Endodermal cell (in vitro differentiated cells): ENCODE results near the gene RCBTB1. TPM values are rescaled to one million over a fixed set of nuclear protein-coding genes. Genes with fewer than 3 reads are reported as not detected.

Source experiments
- DNase-seq: peaks from one replicate; pipeline ENCODE4 v3.0.0-alpha.2; 2017
- H3K27ac ChIP-seq: 2 replicates; pipeline ENCODE4 v1.5.1; 2013; ENCODE audit warnings: mild to moderate bottlenecking, low read depth, low read length, moderate library complexity
- H3K27me3 ChIP-seq: 2 replicates; pipeline ENCODE4 v1.6.1; 2013; ENCODE audit warnings: mild to moderate bottlenecking, low read length, moderate library complexity; ENCODE audit not compliant: insufficient read depth, control insufficient read depth, poor library complexity, severe bottlenecking
- H3K36me3 ChIP-seq: 2 replicates; pipeline ENCODE4 v1.7.0; 2013; ENCODE audit warnings: mild to moderate bottlenecking, low read length, moderate library complexity; ENCODE audit not compliant: control insufficient read depth, insufficient read depth
- H3K4me1 ChIP-seq: one replicate; pipeline ENCODE4 v1.7.0; 2013; ENCODE audit warnings: low read length; ENCODE audit not compliant: control insufficient read depth, insufficient read depth
- H3K4me3 ChIP-seq: 2 replicates; pipeline ENCODE4 v1.5.1; 2013; ENCODE audit warnings: mild to moderate bottlenecking, low read length, moderate library complexity
- H3K9ac ChIP-seq: 2 replicates; pipeline ENCODE4 v1.6.1; 2013; ENCODE audit warnings: mild to moderate bottlenecking, low read length, moderate library complexity; ENCODE audit not compliant: poor library complexity, severe bottlenecking; ENCODE audit errors: extremely low read depth
- H3K9me3 ChIP-seq: 2 replicates; pipeline ENCODE4 v1.6.1; 2013; ENCODE audit warnings: mild to moderate bottlenecking, low read length, moderate library complexity; ENCODE audit not compliant: control insufficient read depth
- H3K27ac Mint-ChIP-seq: 2 replicates; pipeline ENCODE4 v1.8.0; 2020; ENCODE audit warnings: mixed read lengths
- H3K27me3 Mint-ChIP-seq: 2 replicates; pipeline ENCODE4 v1.8.0; 2021; ENCODE audit warnings: mild to moderate bottlenecking, mixed read lengths; ENCODE audit not compliant: insufficient read depth
- H3K36me3 Mint-ChIP-seq: 2 replicates; pipeline ENCODE4 v1.8.0; 2020; ENCODE audit warnings: low read depth, mixed read lengths
- H3K4me1 Mint-ChIP-seq: 2 replicates; pipeline ENCODE4 v1.8.0; 2020; ENCODE audit warnings: mixed read lengths
- H3K4me3 Mint-ChIP-seq: 2 replicates; pipeline ENCODE4 v1.8.0; 2020; ENCODE audit warnings: mild to moderate bottlenecking, moderate library complexity, mixed read lengths
- H3K9me3 Mint-ChIP-seq: 2 replicates; pipeline ENCODE4 v1.8.0; 2020; ENCODE audit warnings: mild to moderate bottlenecking, mixed read lengths
- WGBS, 2 experiments: methylation state at CpG; one replicate each; pipeline versions ENCODE4 v1.1.5 to v1.1.7; 2013; ENCODE audit warnings: missing lambda C conversion rate in 2 of 2, mixed read lengths in 1 of 2; ENCODE audit not compliant: insufficient coverage in 1 of 2, insufficient read length in 1 of 2; 5-methylcytosine and 5-hydroxymethylcytosine counted together
- total RNA-seq, 2 donors: library from RNA; stranded (reverse); fragmentation: NEBNext Ultra II Directional in 1 of 2; extraction: Animal tissue kit (Norgen Biotek cat#: 25700) in 1 of 2; gene quantifications; 2 replicates in 1 of 2; 3 replicates in 1 of 2; pipeline ENCODE4 v1.2.1, GENCODE V29; 2021
- TF ChIP-seq, protein P1 (sequence below): fragments of 200-600 bp; sonication (generic); conservative IDR thresholded peaks from 2 replicates; pipeline ENCODE4 v1.5.0; 2021; ENCODE audit warnings: antibody characterized with exemption, mild to moderate bottlenecking

RCBTB1 gene
- total RNA-seq, 2 donors from 2014 or later, result 40.6 to 46.4 TPM

DNA sequence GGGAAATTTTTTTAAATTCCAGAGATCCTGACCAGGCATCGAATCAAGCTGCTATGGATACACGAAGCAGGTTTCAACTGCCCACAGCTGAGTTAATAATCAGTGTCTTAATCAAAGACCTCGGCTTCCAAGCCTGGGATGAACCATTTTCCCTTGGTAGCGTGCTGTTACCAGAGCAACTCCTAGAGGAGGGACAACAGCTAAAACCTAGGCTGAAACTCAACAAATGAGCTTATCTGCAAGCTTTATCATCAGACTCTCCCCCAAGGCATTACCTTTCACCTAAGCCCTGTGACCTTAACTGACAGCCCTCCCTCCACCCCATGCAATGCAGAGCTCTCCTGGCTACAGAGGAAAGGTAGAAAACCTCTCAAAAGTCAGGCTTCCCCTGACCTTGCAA is 39.7 kb downstream of the RCBTB1 start:
- H3K9me3 ChIP-seq, result no peaks in the 10 kb centered on the region
- H3K27me3 Mint-ChIP-seq, result no peaks in the 10 kb centered on the region
- peaks cover 72% of the 10 kb centered on the region for H3K36me3 Mint-ChIP-seq
- H3K4me3 ChIP-seq, result no peak overlapping the region
- peak overlapping the region; percentile 59 for H3K27ac Mint-ChIP-seq
- peaks cover 12% of the 10 kb centered on the region for H3K4me1 Mint-ChIP-seq
- TF ChIP-seq, protein P1, sequence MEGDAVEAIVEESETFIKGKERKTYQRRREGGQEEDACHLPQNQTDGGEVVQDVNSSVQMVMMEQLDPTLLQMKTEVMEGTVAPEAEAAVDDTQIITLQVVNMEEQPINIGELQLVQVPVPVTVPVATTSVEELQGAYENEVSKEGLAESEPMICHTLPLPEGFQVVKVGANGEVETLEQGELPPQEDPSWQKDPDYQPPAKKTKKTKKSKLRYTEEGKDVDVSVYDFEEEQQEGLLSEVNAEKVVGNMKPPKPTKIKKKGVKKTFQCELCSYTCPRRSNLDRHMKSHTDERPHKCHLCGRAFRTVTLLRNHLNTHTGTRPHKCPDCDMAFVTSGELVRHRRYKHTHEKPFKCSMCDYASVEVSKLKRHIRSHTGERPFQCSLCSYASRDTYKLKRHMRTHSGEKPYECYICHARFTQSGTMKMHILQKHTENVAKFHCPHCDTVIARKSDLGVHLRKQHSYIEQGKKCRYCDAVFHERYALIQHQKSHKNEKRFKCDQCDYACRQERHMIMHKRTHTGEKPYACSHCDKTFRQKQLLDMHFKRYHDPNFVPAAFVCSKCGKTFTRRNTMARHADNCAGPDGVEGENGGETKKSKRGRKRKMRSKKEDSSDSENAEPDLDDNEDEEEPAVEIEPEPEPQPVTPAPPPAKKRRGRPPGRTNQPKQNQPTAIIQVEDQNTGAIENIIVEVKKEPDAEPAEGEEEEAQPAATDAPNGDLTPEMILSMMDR, result no peak
- peaks cover 3% of the 10 kb centered on the region for H3K4me1 ChIP-seq
- no peaks in the 10 kb centered on the region for H3K9me3 Mint-ChIP-seq
- no peaks in the 10 kb centered on the region for H3K27me3 ChIP-seq
- no peak overlapping the region for H3K27ac ChIP-seq
- peaks cover 90% of the 10 kb centered on the region for H3K36me3 ChIP-seq
- H3K4me3 Mint-ChIP-seq, result no peak overlapping the region
- no peak overlapping the region for H3K9ac ChIP-seq
- peak; percentile 44 for DNase-seq
- 85 to 94% methylated on average over 4 of the region's 4 CpGs for WGBS, 2 experiments

DNA sequence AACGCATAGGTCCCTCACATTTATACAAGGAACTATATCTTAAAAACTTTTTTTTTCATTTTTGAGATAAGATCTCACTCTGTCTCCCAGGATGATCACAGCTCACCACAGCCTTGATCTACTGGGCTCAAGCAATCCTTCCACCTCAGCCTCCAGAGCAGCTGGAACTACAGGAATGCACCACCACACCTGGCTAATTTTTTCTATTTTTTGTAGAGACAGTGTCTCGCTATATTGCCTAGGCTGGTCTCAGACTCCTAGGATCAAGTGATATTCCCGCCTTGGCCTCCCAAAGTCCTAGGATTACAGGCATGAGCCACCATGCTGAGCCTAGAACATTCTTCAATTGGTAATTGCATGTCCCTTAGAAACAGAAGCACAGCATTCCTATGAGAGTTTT is 41.7 kb downstream of the RCBTB1 start:
- H3K27ac ChIP-seq, result no peak overlapping the region
- peaks cover 88% of the 10 kb centered on the region for H3K36me3 ChIP-seq
- H3K9ac ChIP-seq, result no peak overlapping the region
- WGBS, 2 experiments, result 88 to 92% methylated on average over 3 of the region's 3 CpGs
- DNase-seq, result no peak
- no peak overlapping the region for H3K4me3 Mint-ChIP-seq
- TF ChIP-seq, protein P1, result no peak
- H3K27me3 Mint-ChIP-seq, result no peaks in the 10 kb centered on the region
- H3K27me3 ChIP-seq, result no peaks in the 10 kb centered on the region
- H3K9me3 ChIP-seq, result no peaks in the 10 kb centered on the region
- H3K4me1 Mint-ChIP-seq, result peaks cover 12% of the 10 kb centered on the region
- peaks cover 71% of the 10 kb centered on the region for H3K36me3 Mint-ChIP-seq
- H3K4me3 ChIP-seq, result no peak overlapping the region
- H3K27ac Mint-ChIP-seq, result no peak overlapping the region
- no peaks in the 10 kb centered on the region for H3K9me3 Mint-ChIP-seq
- peaks cover 3% of the 10 kb centered on the region for H3K4me1 ChIP-seq

DNA sequence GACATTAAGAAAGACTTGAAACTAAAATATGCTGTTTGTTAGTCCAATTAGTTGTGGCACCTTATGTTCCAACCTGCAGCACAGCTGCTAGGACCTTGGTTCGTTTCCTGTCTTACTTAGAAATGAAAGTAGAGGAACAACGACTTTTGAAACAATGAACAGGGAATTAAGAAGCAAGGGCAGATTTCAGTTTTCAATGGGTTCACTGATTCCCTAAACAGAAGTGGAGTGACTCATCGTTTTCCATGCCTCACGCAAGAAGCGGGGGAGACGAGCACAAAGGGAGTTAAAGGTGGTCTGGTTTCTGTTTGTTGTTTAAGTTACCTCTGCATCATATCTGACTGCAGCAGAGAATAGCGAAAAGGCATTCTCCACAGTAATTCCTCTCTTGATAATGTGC is 44.8 kb downstream of the RCBTB1 start:
- Mint-ChIP-seq H3K4me3 (no peak overlapping the region), H3K27ac (peak overlapping the region; percentile 27), H3K27me3 (no peaks in the 10 kb centered on the region), H3K4me1 (peaks cover 5% of the 10 kb centered on the region), H3K36me3 (peaks cover 72% of the 10 kb centered on the region), H3K9me3 (no peaks in the 10 kb centered on the region)
- no peak overlapping the region for H3K4me3 ChIP-seq
- no peaks in the 10 kb centered on the region for H3K4me1 ChIP-seq
- no peaks in the 10 kb centered on the region for H3K27me3 ChIP-seq
- TF ChIP-seq, protein P1, result no peak
- DNase-seq, result no peak
- H3K27ac ChIP-seq, result no peak overlapping the region
- H3K9me3 ChIP-seq, result no peaks in the 10 kb centered on the region
- H3K9ac ChIP-seq, result no peak overlapping the region
- 86 to 95% methylated on average over 6 to 7 of the region's 7 CpGs for WGBS, 2 experiments
- peaks cover 86% of the 10 kb centered on the region for H3K36me3 ChIP-seq
